Ascending aorta (tissue), 2 donors: ENCODE measurements around the gene CLSTN1. TPM values are rescaled to one million over a fixed set of nuclear protein-coding genes. Genes with fewer than 3 reads are reported as not detected.
A peak's percentile ranks its signal among the peaks of the same experiment; 100 is the strongest.

Source experiments
- DNase-seq, 2 donors: peaks; one replicate each; pipeline ENCODE4 v3.0.0-alpha.2; 2019; ENCODE audit warnings: low spot score in 2 of 2
- H3K27ac ChIP-seq, 2 donors: fragments of 200-600 bp; sonication (generic); one replicate each; pipeline ENCODE4 v1.5.1; 2016 to 2017; ENCODE audit warnings: mild to moderate bottlenecking in 1 of 2
- H3K27me3 ChIP-seq: fragments of 200-600 bp; sonication (generic); one replicate; pipeline ENCODE4 v1.5.1; 2017
- H3K36me3 ChIP-seq, 2 donors: fragments of 200-600 bp; sonication (generic); one replicate each; pipeline ENCODE4 v1.5.1; 2016
- H3K4me1 ChIP-seq, 2 donors: fragments of 200-600 bp; sonication (generic); one replicate each; pipeline ENCODE4 v1.5.1; 2016 to 2017; ENCODE audit warnings: mild to moderate bottlenecking in 1 of 2
- H3K4me3 ChIP-seq, 2 donors: fragments of 200-600 bp; sonication (generic); one replicate each; pipeline ENCODE4 v1.5.1; 2016 to 2017; ENCODE audit warnings: mild to moderate bottlenecking in 1 of 2
- H3K9me3 ChIP-seq, 2 donors: fragments of 200-600 bp; sonication (generic); one replicate each; pipeline ENCODE4 v1.5.1; 2016
- intact Hi-C: fragments of 100-400 bp; cut with DNase I; formaldehyde crosslinking; loops from one replicate; pipeline ENCODE4 v1.15.1; 2023
- total RNA-seq: library from RNA; depleted of rRNA; stranded (reverse); fragments of >200 nt; gene quantifications from one replicate; pipeline ENCODE4 v1.1.0, GENCODE V29; 2016
- TF ChIP-seq, protein P1 (sequence below), 3 experiments: fragments of 200-600 bp in 2 of 3; fragments of 450-650 bp in 1 of 3; sonication (generic) in 2 of 3; IDR thresholded peaks; one replicate each; pipeline ENCODE4 v1.5.1; 2016 to 2019; ENCODE audit warnings: antibody characterized with exemption in 3 of 3, mild to moderate bottlenecking in 1 of 3, moderate library complexity in 1 of 3

The CLSTN1 gene
- total RNA-seq, 1 donor from 2014 or later: 84.6 TPM

DNA sequence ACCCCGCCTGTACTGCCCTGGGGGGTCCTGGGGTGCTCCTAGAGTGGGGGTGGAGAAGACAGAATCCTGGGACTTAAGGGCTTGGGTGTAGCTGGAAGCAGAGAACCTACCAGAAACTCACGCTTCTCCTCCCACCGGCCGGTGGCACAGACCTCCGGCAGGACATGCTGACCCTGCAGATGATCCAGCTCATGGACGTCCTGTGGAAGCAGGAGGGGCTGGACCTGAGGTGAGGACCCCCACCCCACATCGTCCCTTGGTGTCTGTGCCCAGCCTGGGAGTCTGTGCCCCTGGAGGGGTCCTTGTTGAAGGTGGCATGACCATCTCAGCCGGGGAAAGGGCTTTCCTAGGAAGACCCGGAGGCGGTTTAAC, 101.4 kb downstream of the CLSTN1 start:
- Histone ChIP-seq H3K9me3 (peaks cover 5% of the 10 kb centered on the region in 2 donors), H3K27ac (no peak overlapping the region), H3K4me3 (no peak overlapping the region), H3K27me3 (no peaks in the 10 kb centered on the region), H3K36me3 (peaks cover 40 to 70% of the 10 kb centered on the region in 2 donors), H3K4me1 (peaks cover 0 to 3% of the 10 kb centered on the region in 2 donors)
- TF ChIP-seq, protein P1, sequence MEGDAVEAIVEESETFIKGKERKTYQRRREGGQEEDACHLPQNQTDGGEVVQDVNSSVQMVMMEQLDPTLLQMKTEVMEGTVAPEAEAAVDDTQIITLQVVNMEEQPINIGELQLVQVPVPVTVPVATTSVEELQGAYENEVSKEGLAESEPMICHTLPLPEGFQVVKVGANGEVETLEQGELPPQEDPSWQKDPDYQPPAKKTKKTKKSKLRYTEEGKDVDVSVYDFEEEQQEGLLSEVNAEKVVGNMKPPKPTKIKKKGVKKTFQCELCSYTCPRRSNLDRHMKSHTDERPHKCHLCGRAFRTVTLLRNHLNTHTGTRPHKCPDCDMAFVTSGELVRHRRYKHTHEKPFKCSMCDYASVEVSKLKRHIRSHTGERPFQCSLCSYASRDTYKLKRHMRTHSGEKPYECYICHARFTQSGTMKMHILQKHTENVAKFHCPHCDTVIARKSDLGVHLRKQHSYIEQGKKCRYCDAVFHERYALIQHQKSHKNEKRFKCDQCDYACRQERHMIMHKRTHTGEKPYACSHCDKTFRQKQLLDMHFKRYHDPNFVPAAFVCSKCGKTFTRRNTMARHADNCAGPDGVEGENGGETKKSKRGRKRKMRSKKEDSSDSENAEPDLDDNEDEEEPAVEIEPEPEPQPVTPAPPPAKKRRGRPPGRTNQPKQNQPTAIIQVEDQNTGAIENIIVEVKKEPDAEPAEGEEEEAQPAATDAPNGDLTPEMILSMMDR (IDR thresholded peaks at IDR 0.05): no peak
- no peak for DNase-seq
- intact Hi-C loops: no loop called here

DNA sequence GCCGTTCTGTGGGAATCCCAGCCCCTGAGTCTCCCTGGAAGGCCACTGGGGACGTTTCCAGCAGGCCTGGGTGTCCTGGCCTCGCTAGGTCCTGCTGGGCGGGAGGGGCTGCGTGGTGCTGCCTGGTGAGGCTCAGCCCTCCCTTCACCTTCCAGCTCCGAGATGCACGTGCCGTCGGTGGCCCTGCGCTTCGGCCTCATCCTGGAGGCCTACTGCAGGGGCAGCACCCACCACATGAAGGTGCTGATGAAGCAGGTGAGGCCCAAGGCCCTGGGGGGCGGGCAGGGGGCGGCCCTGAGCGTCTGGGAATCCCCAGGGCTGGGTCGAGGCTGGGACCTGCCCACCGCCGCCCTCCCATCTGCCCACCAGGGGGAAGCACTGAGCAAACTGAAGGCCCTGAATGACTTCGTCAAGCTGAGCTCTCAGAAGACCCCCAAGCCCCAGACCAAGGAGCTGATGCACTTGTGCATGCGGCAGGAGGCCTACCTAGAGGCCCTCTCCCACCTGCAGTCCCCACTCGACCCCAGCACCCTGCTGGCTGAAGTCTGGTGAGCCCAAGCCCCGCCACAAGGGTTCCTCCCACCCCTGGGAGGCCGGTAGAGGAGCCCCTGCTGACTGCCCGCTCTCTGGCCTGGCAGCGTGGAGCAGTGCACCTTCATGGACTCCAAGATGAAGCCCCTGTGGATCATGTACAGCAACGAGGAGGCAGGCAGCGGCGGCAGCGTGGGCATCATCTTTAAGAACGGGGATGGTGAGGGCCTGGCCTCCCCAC, 102.0 kb downstream of the CLSTN1 start:
- Histone ChIP-seq H3K36me3 (peaks cover 40 to 70% of the 10 kb centered on the region in 2 donors), H3K9me3 (peaks cover 5% of the 10 kb centered on the region in 2 donors), H3K27me3 (no peaks in the 10 kb centered on the region), H3K4me3 (no peak overlapping the region), H3K4me1 (peaks cover 0 to 3% of the 10 kb centered on the region in 2 donors), H3K27ac (no peak overlapping the region)
- no peak for DNase-seq
- TF ChIP-seq, protein P1 (IDR thresholded peaks at IDR 0.05): peak; percentile 20 to 53 (median 46)
- intact Hi-C loops: no loop called here

DNA sequence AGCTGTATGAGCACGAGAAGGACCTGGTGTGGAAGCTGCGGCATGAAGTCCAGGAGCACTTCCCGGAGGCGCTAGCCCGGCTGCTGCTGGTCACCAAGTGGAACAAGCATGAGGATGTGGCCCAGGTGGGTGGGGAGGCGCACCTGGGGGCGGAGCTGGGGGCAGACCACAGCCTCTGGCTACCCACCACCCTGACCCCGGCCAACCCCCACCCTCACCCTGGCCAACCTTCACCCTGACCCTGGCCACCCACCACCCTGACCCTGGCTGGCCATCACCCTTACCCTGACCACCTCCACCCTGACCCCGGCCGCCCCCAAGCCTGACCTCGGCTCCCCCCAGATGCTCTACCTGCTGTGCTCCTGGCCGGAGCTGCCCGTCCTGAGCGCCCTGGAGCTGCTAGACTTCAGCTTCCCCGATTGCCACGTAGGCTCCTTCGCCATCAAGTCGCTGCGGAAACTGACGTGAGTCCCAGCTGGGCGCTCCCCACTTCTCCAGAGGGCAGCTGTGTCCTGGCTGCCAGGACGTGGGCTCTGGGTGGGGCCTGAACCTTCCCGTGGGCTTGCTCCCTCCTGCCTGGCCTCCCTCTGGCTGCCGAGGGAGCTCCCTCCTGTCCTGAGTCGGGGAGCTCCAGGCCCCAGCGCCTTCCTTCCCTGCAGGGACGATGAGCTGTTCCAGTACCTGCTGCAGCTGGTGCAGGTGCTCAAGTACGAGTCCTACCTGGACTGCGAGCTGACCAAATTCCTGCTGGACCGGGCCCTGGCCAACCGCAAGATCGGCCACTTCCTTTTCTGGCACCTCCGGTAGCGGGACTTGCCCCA, 102.8 kb downstream of the CLSTN1 start:
- peaks cover 40 to 77% of the 10 kb centered on the region in 2 donors for H3K36me3 ChIP-seq
- peaks cover 0 to 3% of the 10 kb centered on the region in 2 donors for H3K4me1 ChIP-seq

DNA sequence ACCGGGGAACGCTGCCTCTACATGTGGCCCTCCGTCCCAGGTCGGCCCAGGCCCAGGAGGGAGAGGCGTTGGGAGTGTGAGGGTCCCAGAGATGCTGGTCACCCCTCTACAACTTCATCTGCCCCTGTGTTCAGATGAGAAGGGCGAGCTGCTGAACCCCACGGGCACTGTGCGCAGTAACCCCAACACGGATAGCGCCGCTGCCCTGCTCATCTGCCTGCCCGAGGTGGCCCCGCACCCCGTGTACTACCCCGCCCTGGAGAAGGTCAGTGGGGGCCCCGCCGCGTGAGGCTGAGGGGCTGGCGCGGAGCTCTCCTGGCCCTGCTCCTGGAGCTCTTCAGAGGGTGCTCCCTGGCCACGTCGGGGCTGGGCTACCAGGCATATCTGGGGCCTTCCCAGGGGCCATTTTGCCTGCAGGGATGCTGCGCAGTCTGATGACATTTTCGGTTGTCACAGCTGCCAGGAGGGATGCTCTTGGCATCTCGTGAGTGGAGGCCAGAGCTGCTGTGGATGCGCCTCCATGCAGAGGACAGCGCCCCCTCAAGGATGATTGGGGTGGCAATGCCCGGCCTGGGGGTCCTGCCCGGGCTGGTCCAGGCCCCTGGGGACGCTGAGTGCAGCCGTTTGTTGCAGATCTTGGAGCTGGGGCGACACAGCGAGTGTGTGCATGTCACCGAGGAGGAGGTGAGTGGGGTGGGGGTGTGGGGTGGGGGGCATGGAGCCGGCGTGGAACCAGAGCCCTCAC, 103.6 kb downstream of the CLSTN1 start:
- intact Hi-C loops: no loop called here
- H3K9me3 ChIP-seq: peaks cover 5% of the 10 kb centered on the region in 2 donors
- TF ChIP-seq, protein P1 (IDR thresholded peaks at IDR 0.05): no peak

More for the DNA sequence above, 102.8 kb downstream of the CLSTN1 start:
- no peaks in the 10 kb centered on the region for H3K27me3 ChIP-seq
- H3K9me3 ChIP-seq: peaks cover 5% of the 10 kb centered on the region in 2 donors
- H3K4me3 ChIP-seq: no peak overlapping the region
- intact Hi-C loops: no loop called here
- no peak overlapping the region for H3K27ac ChIP-seq
- TF ChIP-seq, protein P1 (IDR thresholded peaks at IDR 0.05): no peak
- DNase-seq: no peak

DNA sequence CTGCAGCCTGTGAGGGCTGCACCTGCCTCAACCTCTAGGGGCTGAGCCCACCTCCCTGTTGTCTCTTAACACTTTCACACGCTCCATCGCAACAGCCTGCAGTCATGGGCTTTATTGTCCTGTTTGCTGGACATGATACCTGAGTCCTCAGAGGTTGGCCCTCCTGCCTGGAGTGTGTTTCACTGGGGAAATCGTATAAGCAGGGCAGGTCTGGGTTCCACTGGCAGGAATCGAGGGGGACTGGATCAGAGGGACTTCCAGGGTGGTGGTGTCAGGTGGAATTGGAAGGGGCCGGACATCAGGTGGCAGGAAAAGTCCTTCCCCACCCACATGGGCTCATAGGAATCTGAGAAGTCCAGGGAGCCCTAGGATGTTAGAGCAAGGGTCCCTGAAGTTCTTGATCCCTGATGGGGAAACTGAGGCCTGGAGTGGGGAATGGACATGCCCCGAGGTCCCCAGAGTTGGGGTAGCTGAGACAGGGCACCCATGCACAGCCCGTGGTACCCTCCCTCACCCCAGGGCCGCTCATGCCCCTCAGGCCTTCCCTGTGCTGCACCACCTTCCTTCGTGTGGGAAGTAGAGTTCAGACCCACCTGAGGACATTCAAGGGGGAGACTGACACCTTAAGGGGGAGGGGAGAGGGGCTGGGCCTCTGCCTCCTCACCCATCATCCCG, 105.6 kb downstream of the CLSTN1 start:
- Histone ChIP-seq H3K4me1 (peaks cover 0 to 3% of the 10 kb centered on the region in 2 donors), H3K27ac (no peak overlapping the region), H3K36me3 (peaks cover 28 to 71% of the 10 kb centered on the region in 2 donors), H3K4me3 (no peak overlapping the region), H3K9me3 (peaks cover under 1 to 4% of the 10 kb centered on the region in 2 donors), H3K27me3 (no peaks in the 10 kb centered on the region)
- no peak for DNase-seq
- intact Hi-C loops: no loop called here
- TF ChIP-seq, protein P1 (IDR thresholded peaks at IDR 0.05): no peak

More for the DNA sequence above, 103.6 kb downstream of the CLSTN1 start:
- DNase-seq: no peak
- H3K4me1 ChIP-seq: peaks cover 0 to 3% of the 10 kb centered on the region in 2 donors
- peaks cover 44 to 86% of the 10 kb centered on the region in 2 donors for H3K36me3 ChIP-seq
- no peak overlapping the region for H3K4me3 ChIP-seq
- no peaks in the 10 kb centered on the region for H3K27me3 ChIP-seq
- H3K27ac ChIP-seq: no peak overlapping the region
